IPS DF 4.7 (cell line): Measurements from ENCODE around the gene ADD1.

Source experiments
- DNase-seq: peaks from one replicate; pipeline ENCODE4 v3.0.0-alpha.2; 2013; ENCODE audit warnings: low spot score; ENCODE audit errors: extremely low read depth

Gene ADD1

DNA sequence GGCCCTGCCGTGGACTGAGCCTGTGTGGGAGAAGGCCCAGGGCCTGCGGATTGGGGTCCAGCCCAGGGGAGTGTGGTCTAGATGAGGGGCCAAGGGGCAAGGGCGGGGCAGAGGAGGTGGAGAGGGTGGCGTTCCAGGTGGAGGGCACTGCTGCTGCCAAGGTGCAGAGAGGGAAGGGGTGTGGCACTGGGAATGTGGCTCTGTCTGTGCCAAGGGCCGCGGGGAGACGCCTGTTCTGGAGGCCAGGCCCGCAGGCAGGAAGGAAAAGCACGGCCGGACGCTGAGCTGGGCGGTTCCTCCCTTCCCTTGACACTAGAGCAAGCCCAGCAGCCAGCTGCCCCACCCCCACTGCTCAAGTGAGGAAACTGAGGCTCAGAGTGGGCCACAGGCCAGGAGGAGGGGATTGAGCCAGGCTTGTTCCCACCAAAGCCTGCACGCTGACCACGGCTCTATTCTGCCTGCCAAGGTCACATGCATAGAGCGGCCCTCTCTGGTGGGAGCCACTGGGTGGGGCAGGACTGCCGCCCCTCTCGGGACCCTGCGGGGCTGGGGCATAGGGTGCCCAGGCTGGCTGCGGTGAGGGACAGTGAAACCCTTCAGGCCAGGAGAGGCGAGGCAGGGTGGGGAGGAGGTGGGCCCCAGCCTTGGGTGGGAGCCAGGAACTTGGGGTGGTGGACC, 37.8 kb upstream of the ADD1 start:
- no peak for DNase-seq

DNA sequence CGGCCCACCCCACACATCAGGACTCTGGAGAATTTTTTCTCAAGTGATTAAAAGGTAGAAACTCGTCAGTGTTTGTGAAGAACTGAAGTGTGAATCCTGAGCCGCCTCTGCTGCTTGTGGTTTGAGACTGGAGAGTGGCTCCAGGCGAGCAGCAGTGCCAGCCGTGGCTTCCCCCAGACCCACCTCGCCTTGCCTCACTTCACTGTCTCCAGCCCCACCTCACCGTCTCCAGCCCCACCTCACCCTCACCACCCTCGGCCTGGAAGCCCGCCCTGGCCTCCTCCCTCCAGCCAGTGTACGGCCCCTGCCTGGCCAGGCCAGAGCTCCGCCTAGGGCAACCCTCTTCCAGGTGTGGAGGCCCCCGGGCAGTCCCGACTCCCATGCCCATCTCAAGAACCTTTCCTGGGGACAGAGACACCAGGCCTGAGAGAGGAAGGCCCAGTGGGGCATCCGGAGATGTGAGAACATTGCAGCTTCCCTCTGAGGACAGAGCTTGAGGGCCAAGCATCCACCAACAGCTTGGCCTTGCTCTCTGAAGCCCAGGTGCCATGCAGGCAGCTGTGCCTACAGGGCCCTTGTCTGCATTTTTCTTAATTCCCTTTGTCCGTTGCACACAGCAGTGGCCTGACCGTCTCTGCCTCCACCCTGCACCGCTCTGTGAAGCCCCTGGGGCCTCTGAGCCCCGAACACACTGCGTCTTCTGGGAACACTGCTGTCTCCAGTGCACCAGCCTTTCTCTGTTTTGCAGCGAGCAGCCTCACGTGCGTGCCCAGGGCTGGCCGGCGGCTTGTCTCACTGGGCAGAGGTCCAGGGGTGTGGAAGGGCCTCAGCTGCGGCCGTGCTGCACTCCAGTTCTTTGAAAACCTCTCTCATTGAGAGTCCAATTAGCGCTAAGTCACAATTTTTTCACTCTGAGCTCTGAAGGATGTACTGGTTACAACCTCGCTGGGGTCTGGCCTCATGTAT, 37.0 kb upstream of the ADD1 start:
- DNase-seq = no peak

GRCh38 chr4:2807571-2807970, 36.1 kb upstream of the ADD1 start:
- no peak for DNase-seq

DNA sequence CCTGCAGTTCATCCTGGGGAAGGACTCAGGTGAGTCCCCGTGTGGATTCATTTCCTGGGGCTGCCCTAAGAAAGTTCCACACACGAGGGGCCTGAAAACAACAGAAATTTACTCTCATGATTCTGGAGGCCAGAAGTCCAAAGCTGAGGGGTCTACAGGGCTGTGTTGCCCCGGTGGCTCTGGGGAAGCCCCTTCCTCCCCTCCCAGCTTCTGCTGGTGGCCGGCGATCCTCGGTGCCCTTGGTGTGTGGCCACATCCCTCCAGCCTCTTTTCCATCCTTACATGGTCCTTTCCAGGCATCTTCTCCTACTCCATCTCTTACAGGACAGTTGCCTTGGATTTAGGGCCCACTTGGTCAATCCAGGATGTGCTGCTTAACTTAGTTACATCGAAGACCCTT, 35.6 kb upstream of the ADD1 start:
- DNase-seq = no peak

DNA sequence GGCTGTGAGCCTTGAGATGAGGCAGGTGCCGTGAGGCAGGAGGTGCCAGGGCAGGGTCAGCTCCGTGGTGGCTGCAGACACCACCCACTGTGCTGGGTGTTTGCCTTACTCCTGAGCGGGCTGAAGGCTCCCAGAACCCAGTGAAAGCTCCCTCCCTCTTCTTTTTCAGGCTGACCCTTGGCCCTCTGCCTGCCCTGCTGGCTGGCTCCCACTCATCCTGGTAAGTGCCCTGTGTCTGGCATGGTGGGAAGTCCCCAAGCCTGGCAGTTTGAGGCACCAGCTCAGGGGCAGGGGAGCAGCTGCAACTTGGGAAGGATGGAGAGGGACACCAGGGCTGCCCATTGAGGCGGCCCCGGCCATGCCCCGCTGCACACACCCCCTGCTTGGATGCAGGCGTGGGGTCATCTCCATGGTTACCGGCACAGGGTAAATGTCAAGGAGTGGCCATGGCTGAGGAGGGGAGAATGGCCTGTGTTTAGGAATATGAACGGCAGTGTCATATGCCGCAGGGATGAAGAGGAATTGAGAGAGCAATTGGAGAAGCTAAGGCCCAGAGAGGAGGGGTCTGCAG, 33.9 kb upstream of the ADD1 start:
- no peak for DNase-seq

GRCh38 chr4:2810388-2810787, 33.3 kb upstream of the ADD1 start:
- DNase-seq = no peak

DNA sequence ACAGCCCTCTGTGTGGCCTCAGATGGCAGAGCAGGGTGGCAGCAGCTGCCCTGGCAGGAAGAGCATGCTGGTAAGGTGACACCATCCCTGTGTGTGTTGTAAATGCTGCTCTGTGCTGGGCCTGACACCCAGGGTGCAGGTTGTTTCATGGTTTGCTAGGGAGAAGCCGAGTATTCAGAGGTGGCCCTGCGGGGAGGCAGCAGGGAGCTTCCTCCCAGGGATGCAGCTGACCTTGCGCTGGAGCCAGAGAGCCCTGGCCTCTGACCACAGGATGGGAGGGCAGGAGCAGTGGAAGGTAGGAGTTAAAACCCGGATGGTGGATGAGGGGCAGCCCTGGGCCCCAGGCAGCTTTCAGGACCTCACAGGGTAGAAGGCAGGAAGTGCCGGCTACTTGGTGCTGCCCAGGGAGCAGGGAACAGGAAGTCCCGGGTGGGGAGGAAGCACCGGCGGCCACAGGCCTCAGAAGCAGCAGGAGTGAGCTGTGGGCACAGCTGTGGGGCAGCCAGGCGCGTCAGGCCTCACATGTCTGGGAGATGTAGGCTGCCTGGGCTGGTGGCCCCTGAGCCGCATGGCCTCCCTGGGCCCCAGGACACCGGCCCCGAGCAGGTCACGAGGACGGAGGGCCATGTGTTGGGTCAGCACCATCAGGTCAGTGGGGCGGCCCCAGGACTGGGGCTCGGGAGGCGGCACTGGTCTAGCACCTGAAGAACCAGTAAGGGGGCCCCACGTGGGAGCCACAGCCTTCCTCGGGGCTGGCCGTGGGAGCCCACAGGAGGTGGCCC, 31.6 kb upstream of the ADD1 start:
- no peak for DNase-seq

DNA sequence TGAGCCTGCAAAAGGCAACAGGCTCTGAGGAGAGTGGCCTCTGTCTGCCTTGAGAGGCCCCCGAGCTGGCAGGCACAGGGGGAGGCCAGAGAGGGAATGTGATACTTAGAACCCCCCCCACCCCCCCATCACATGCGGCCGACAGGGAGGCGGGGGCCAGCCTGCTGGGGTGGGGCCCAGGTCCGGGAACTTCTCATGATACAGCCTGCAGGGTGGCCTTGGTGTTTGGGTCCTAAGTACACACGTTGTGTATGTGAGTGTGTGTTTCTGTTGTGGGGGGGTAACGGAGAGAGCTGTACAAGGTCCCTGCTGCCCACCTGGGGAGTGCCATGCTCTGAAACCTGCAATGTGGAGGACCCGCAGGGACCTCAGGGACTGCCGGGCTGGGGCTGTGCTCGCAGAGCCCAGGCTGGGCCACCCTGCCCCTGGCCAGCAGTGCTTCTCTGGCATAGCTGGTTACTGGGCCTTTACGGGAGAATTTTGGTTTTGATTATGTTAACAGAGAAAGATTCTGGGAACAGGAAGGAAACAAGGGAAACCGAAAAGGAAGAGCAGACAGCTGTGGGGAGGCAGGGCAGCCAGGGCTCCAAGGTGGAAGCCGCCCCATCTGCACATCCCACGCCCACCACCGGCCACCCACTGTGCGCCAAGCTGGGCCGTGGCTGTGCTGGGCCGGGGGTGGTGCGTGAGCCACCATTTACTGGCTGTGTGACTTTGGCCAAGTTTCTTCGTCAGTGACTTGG, 30.9 kb upstream of the ADD1 start:
- DNase-seq = no peak

DNA sequence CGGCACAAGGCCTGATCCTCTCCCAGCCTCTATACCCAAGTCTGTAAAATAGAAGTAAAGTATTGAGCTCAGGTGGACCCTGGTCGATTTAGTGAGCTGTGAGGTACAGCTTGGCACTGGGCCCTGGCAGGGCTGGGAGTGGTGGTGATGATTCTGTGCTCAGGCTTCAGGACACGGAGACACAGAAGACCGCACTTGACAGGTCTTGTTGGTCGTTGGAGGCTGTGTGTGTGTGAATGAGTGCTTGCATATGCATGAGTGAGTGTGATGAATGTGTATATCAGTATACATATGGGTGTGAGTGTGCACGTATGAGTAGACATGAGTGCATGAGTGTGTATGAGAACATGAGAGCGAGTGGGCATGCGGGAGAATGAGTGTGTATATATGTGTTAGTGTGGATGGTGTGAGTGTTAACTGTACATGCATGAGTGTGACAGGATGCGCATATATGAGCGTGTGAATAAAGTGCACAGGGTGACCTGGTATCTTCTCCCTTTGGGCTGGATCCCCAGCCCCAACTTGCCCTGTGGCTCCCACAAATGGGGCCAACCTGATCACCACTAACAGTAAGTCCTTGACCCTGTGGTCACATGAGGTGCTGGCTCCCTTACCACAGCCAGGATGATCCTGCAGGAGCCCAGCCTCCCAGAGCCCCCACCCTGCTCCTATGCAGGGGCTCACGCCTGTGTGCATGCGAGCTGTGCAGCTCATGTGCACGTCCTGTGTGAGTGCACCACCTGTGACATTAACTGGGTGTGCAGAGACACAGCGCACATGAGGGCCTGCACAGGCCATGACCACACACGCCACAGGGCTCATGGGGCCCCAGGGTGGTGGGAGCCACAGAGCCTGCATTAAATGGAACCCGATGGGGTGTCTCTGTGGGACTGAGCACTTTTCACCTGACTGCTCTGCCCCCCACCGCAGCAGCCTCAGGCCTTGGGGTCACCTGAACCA, 29.9 kb upstream of the ADD1 start:
- no peak for DNase-seq

GRCh38 chr4:2814627-2815270, 28.9 kb upstream of the ADD1 start:
- no peak for DNase-seq

DNA sequence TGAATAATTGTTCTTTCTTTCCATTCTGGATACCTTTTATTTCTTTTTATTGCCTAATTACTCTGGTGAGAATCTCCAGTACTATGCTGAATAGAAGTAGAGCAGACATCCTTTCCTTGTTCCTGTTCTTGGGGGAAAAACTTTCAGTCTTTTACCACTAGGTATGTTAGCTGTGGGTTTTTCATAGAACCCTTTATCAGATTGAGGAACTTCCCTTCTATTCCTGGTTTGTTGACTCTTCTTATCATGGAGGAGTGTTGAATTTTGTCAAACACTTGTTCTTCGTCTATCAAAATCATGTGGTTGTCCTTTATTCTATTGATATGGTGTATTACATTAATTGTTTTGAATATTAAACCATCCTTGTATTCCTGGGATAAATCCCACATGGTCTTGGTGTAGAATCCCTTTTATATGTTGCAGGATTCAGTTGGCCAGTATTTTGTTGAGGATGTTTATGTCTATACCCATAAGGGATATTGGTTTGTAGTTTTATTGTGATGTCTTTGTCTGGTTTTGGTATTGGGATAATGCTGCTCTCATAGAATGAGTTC, 27.2 kb upstream of the ADD1 start:
- DNase-seq = no peak

DNA sequence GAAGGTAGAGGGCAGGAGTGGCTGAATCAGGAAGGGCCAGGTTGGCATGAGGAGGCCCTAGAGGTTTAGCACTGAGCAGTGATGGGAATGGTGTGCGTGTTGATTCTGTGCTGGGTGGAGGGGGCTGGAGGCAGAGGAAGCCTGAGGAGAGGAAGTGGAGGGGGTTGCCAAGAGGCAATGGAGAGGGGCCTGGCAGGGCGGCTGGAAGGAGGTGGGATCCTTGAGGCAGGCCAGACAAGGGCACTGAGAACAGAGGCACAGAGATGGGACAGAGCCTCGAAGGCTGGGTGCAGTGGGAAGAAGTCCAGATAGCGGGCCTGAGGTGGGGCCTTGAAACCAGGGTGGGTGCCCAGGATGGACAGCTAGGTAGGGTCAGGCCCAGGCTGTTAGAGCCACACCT, 26.5 kb upstream of the ADD1 start:
- no peak for DNase-seq

DNA sequence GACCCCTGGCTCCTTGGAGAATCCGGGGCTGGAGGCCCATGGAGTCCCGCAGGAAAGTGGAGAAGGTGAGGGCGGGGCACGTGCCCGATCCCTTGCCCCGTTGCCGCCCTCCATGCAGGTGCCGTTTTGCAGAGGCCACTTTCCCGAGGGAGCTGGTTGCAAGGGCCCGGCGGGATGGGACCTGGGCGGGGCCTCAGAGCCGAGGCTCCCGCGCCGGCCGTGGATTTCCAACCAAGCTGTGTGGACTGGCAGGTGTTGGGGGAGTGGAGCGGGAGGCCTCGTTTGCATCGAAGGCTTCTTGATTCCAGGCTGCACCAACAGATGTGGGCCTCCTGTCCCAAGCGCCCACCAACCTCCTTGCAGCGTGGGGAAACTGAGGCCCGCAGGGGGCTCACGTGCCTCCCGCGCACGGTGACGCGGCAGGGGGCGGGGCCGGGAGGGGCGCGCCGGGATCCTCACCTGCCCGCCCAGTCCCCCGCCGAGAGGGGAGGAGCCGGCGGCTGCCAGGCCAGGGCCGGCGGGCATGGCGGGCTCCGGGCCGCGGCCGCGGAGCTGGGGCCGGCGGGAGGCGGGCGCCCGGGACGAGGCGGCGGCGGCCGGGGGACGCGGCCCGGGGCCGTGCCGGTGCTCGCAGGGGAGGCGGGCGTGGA, 25.8 kb upstream of the ADD1 start:
- DNase-seq = no peak

DNA sequence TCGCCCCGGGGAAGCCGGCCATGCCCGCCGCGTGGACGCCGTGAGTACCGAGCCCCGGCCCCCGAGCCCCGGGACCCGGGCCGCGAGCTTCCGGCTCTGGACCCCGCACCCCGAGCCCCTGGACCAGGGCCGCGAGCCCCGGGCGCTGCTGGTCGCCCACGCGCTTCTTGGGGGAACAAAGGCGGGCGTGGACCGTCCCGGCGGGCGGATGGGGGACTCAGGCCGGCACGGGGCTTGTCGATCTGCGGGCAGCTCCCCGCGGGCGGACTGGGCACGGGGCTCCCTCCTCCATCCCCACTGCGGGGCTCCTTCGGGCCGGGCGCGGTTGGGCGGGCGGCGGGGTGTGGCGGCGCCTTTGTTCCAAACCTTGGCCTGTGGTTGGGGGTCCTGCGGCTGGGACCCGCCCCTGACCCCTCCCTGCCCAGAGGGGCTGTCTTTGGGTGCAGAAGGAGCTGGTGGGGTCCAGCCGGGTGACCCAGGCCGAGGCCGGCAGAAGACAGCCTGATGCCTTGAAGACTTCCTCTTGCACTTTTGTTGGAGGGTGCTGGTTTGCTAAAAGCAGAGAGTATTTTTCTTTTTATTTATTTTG, 25.2 kb upstream of the ADD1 start:
- no peak for DNase-seq

DNA sequence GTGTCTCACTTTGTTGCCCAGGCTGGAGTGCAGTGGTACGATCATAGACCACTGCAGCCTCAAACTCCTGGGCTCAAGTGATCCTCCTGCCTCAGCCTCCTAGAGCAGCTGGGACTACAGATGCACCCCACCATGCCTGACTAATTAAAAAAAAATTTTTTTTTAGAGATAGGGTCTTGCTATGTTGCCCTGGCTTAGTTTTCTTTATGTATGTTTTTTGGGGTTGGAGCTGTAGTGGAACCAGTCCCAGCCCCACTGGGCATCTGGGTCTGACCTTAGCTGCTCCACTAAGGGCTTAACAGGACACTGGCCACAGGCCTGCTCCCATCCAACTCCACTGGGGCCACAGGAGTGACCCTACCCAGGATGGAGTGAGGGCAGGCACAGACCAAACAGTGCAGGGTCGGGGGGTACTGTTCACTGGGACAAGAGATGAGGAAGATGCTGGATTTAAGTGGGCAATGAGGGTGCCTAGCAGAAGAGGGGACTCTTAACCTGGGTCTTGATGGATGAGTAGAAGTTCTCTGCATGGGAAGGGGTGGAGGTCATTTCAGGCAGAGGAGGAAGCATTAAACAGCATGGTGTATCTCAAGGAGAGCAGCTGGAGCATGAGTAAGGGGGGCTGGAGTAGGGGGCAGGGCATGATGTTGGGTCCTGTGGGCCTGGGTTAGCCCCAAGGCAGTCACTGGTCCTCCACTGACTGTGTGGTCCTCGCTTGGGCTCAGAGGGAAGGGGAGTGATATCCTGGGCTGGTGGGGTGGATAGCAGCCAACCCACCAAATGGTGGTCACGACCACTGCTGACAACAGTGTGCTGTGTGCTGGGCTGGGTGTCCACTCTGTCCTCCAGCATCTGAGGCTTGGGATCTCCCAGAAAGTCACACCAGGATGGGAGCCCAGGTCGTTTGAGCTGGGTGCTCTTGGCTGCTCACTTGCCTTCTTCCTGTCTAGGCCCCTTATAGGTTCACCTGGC, 24.1 kb upstream of the ADD1 start:
- DNase-seq = no peak

- DNase-seq = no peak
These were observed 23.2 kb upstream of the ADD1 start for GRCh38 chr4:2820216-2820982.
